ENCODE measurements around the gene MPC1. TPM values are rescaled to one million over a fixed set of nuclear protein-coding genes. Genes with fewer than 3 reads are reported as not detected.

Gene MPC1
- total RNA-seq, 1 donor: 23.5 TPM

- Histone ChIP-seq H3K79me2 (ENCODE audit: insufficient read depth, low read length) (peaks cover 62% of the 10 kb centered on the region), H3K4me3 (ENCODE audit: insufficient read depth, low read length) (peak overlapping the region; percentile 95), H3K36me3 (ENCODE audit: insufficient read depth, low read length) (peaks cover 12% of the 10 kb centered on the region), H4K20me1 (ENCODE audit: insufficient read depth, low read length) (peaks cover 44% of the 10 kb centered on the region), H3K4me1 (ENCODE audit: insufficient read depth, low read length) (peaks cover 14% of the 10 kb centered on the region), H3K27me3 (ENCODE audit: insufficient read depth, low read length) (no peaks in the 10 kb centered on the region), H3K9me3 (ENCODE audit: low read depth, low read length) (no peaks in the 10 kb centered on the region), H3K27ac (ENCODE audit: low read depth, low read length) (peak overlapping the region; percentile 92), H2AFZ (ENCODE audit: low read length) (no peak overlapping the region), H3K4me2 (ENCODE audit: insufficient read depth, low read length) (peak overlapping the region; percentile 81)
- no peak for DNase-seq (ENCODE audit: insufficient read length, low spot score, missing footprints)
- TF ChIP-seq CTCF (IDR thresholded peaks at IDR 0.05; ENCODE audit: extremely low read depth, low read depth, low read length): no peak
Measured at GRCh38 chr6:166341464-166341863, 41.3 kb downstream of the MPC1 start.

DNA sequence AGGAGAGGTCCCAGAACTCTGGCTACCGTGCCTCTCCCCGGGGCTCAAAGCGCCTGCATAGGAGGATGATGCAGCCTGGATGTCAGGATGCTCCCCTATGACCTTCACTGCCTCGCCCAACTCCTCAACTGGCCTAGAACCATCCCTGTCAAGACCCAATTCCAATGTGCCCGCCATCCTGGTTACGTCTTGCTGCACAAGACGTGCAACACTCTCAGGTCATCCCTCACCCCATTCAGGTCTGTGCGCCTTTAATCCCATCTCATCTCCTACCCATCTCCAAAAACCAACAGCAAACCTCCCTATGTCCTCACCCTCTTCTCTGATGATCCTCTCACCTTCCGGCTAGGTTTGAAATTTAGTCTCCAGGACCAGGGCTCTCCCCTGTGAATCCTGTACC lies 43.9 kb downstream of the MPC1 start:
- Histone ChIP-seq H3K27ac (ENCODE audit: low read depth, low read length) (no peak overlapping the region), H3K9me3 (ENCODE audit: low read depth, low read length) (no peaks in the 10 kb centered on the region), H2AFZ (ENCODE audit: low read length) (no peak overlapping the region), H3K27me3 (ENCODE audit: insufficient read depth, low read length) (no peaks in the 10 kb centered on the region), H3K4me1 (ENCODE audit: insufficient read depth, low read length) (peaks cover 14% of the 10 kb centered on the region), H3K4me3 (ENCODE audit: insufficient read depth, low read length) (no peak overlapping the region), H3K36me3 (ENCODE audit: insufficient read depth, low read length) (peaks cover 28% of the 10 kb centered on the region), H3K4me2 (ENCODE audit: insufficient read depth, low read length) (no peak overlapping the region), H4K20me1 (ENCODE audit: insufficient read depth, low read length) (peaks cover 60% of the 10 kb centered on the region), H3K79me2 (ENCODE audit: insufficient read depth, low read length) (peaks cover 88% of the 10 kb centered on the region)
- no peak for TF ChIP-seq CTCF (IDR thresholded peaks at IDR 0.05; ENCODE audit: extremely low read depth, low read depth, low read length)
- DNase-seq (ENCODE audit: insufficient read length, low spot score, missing footprints): peak; percentile 83

GRCh38 chr6:166336847-166337246 lies 45.9 kb downstream of the MPC1 start:
- Histone ChIP-seq H3K27me3 (ENCODE audit: insufficient read depth, low read length) (no peaks in the 10 kb centered on the region), H3K9me3 (ENCODE audit: low read depth, low read length) (no peaks in the 10 kb centered on the region), H3K4me2 (ENCODE audit: insufficient read depth, low read length) (no peak overlapping the region), H3K79me2 (ENCODE audit: insufficient read depth, low read length) (peaks cover 100% of the 10 kb centered on the region), H3K27ac (ENCODE audit: low read depth, low read length) (no peak overlapping the region), H2AFZ (ENCODE audit: low read length) (no peak overlapping the region), H4K20me1 (ENCODE audit: insufficient read depth, low read length) (peaks cover 77% of the 10 kb centered on the region), H3K36me3 (ENCODE audit: insufficient read depth, low read length) (peaks cover 28% of the 10 kb centered on the region), H3K4me1 (ENCODE audit: insufficient read depth, low read length) (peaks cover 15% of the 10 kb centered on the region), H3K4me3 (ENCODE audit: insufficient read depth, low read length) (no peak overlapping the region)
- no peak for TF ChIP-seq CTCF (IDR thresholded peaks at IDR 0.05; ENCODE audit: extremely low read depth, low read depth, low read length)
- no peak for DNase-seq (ENCODE audit: insufficient read length, low spot score, missing footprints)

- Histone ChIP-seq H3K9me3 (ENCODE audit: low read depth, low read length) (no peaks in the 10 kb centered on the region), H2AFZ (ENCODE audit: low read length) (no peak overlapping the region), H3K4me1 (ENCODE audit: insufficient read depth, low read length) (peaks cover 6% of the 10 kb centered on the region), H3K4me2 (ENCODE audit: insufficient read depth, low read length) (no peak overlapping the region), H4K20me1 (ENCODE audit: insufficient read depth, low read length) (peaks cover 74% of the 10 kb centered on the region), H3K79me2 (ENCODE audit: insufficient read depth, low read length) (peaks cover 100% of the 10 kb centered on the region), H3K4me3 (ENCODE audit: insufficient read depth, low read length) (no peak overlapping the region), H3K27me3 (ENCODE audit: insufficient read depth, low read length) (no peaks in the 10 kb centered on the region), H3K36me3 (ENCODE audit: insufficient read depth, low read length) (peaks cover 28% of the 10 kb centered on the region), H3K27ac (ENCODE audit: low read depth, low read length) (no peak overlapping the region)
- DNase-seq (ENCODE audit: insufficient read length, low spot score, missing footprints): no peak
- no peak for TF ChIP-seq CTCF (IDR thresholded peaks at IDR 0.05; ENCODE audit: extremely low read depth, low read depth, low read length)
Measured at GRCh38 chr6:166335378-166336302, 47.1 kb downstream of the MPC1 start.
